ENCODE measurements around the gene CD86.
A peak's percentile ranks its signal among the peaks of the same experiment; 100 is the strongest.
"Not testable (repeated sequence)": the region's sequence is repeated elsewhere in the genome, so short reads cannot be mapped to it uniquely, and the experiment has no call there.

CD86 gene

GRCh38 chr3:122148941-122149627, 93.9 kb downstream of the CD86 start:
- Histone ChIP-seq H3K4me3 (ENCODE audit: low read depth, low read length) (peak overlapping the region; percentile 6), H3K4me1 (peaks cover 36% of the 10 kb centered on the region), H3K27me3 (ENCODE audit: control insufficient read depth, insufficient read depth, low read length) (no peaks in the 10 kb centered on the region), H3K36me3 (ENCODE audit: control insufficient read depth, insufficient read depth, low read length) (no peaks in the 10 kb centered on the region), H3K4me2 (ENCODE audit: low read length) (peak overlapping the region; percentile 19), H3K9me3 (ENCODE audit: control insufficient read depth, low read length) (no peaks in the 10 kb centered on the region), H2AFZ (peak overlapping the region; percentile 55), H3K9ac (no peak overlapping the region), H3K79me2 (no peaks in the 10 kb centered on the region), H3K27ac (peak overlapping the region; percentile 96)
- no peak for TF ChIP-seq CTCF (IDR thresholded peaks at IDR 0.05)

- Histone ChIP-seq H3K27ac (no peak overlapping the region), H3K4me2 (ENCODE audit: low read length) (no peak overlapping the region), H3K4me3 (ENCODE audit: low read depth, low read length) (no peak overlapping the region), H3K79me2 (no peaks in the 10 kb centered on the region), H3K4me1 (peaks cover 36% of the 10 kb centered on the region), H3K36me3 (ENCODE audit: control insufficient read depth, insufficient read depth, low read length) (no peaks in the 10 kb centered on the region), H3K27me3 (ENCODE audit: control insufficient read depth, insufficient read depth, low read length) (no peaks in the 10 kb centered on the region), H3K9me3 (ENCODE audit: control insufficient read depth, low read length) (no peaks in the 10 kb centered on the region), H3K9ac (no peak overlapping the region), H2AFZ (no peak overlapping the region)
- no peak for TF ChIP-seq CTCF (IDR thresholded peaks at IDR 0.05)
Measured at GRCh38 chr3:122151480-122151879, 96.3 kb downstream of the CD86 start.

- H3K4me3 ChIP-seq (ENCODE audit: low read depth, low read length); H2AFZ ChIP-seq; H3K9me3 ChIP-seq (ENCODE audit: control insufficient read depth, low read length); H3K36me3 ChIP-seq (ENCODE audit: control insufficient read depth, insufficient read depth, low read length); H3K27ac ChIP-seq; H3K27me3 ChIP-seq (ENCODE audit: control insufficient read depth, insufficient read depth, low read length); H3K4me2 ChIP-seq (ENCODE audit: low read length); H3K79me2 ChIP-seq; H3K4me1 ChIP-seq; H3K9ac ChIP-seq: not testable (repeated sequence)
Measured at GRCh38 chr3:122164983-122165382, 109.8 kb downstream of the CD86 start.

GRCh38 chr3:122167630-122168029, 112.5 kb downstream of the CD86 start:
- Histone ChIP-seq H3K4me3 (ENCODE audit: low read depth, low read length) (no peak overlapping the region), H3K4me1 (peaks cover 7% of the 10 kb centered on the region), H3K9me3 (ENCODE audit: control insufficient read depth, low read length) (peaks cover 3% of the 10 kb centered on the region), H3K27ac (no peak overlapping the region), H3K4me2 (ENCODE audit: low read length) (no peak overlapping the region), H3K36me3 (ENCODE audit: control insufficient read depth, insufficient read depth, low read length) (no peaks in the 10 kb centered on the region), H3K79me2 (no peaks in the 10 kb centered on the region), H3K9ac (no peak overlapping the region), H3K27me3 (ENCODE audit: control insufficient read depth, insufficient read depth, low read length) (no peaks in the 10 kb centered on the region), H2AFZ (no peak overlapping the region)
- TF ChIP-seq CTCF (IDR thresholded peaks at IDR 0.05) = no peak

GRCh38 chr3:122168044-122168443, 112.9 kb downstream of the CD86 start:
- Histone ChIP-seq H3K79me2 (no peaks in the 10 kb centered on the region), H2AFZ (no peak overlapping the region), H3K4me3 (ENCODE audit: low read depth, low read length) (no peak overlapping the region), H3K4me2 (ENCODE audit: low read length) (no peak overlapping the region), H3K4me1 (peaks cover 7% of the 10 kb centered on the region), H3K36me3 (ENCODE audit: control insufficient read depth, insufficient read depth, low read length) (no peaks in the 10 kb centered on the region), H3K27ac (no peak overlapping the region), H3K9me3 (ENCODE audit: control insufficient read depth, low read length) (peaks cover 3% of the 10 kb centered on the region), H3K9ac (no peak overlapping the region), H3K27me3 (ENCODE audit: control insufficient read depth, insufficient read depth, low read length) (no peaks in the 10 kb centered on the region)
- no peak for TF ChIP-seq CTCF (IDR thresholded peaks at IDR 0.05)

Measured in parathyroid adenoma (tissue), 2 donors.